GM12865 (cell line): ENCODE results near the gene BMP6.

Experiments
- DNase-seq: peaks from one replicate; pipeline ENCODE4 v3.0.0; 2010; ENCODE audit warnings: low read depth
- H3K4me3 ChIP-seq: 2 replicates; pipeline ENCODE4 v1.5.1; 2011; ENCODE audit warnings: mild to moderate bottlenecking, low read depth, low read length, control low read depth
- CTCF ChIP-seq: IDR thresholded peaks from 2 replicates; pipeline ENCODE4 v1.5.1; 2011; ENCODE audit warnings: low read length, control low read depth, low read depth, inconsistent platforms; ENCODE audit not compliant: insufficient read depth; ENCODE audit errors: missing control alignments

Gene BMP6

GRCh38 chr6:7904654-7905319 lies 178.9 kb downstream of the BMP6 start:
- no peak for TF ChIP-seq CTCF
- no peak overlapping the region for H3K4me3 ChIP-seq
- DNase-seq, result no peak

- 0 out of 2 replicates have a peak overlapping the region, but pooled peaks have one; percentile 7 for H3K4me3 ChIP-seq
- no peak for TF ChIP-seq CTCF
- no peak for DNase-seq
Observed at GRCh38 chr6:7905416-7905815, 179.5 kb downstream of the BMP6 start.

GRCh38 chr6:7906741-7907140 lies 180.8 kb downstream of the BMP6 start:
- no peak for DNase-seq
- peak overlapping the region; percentile 86 for H3K4me3 ChIP-seq
- TF ChIP-seq CTCF, result no peak

GRCh38 chr6:7907159-7907558 lies 181.3 kb downstream of the BMP6 start:
- DNase-seq, result no peak
- no peak for TF ChIP-seq CTCF
- peak overlapping the region; percentile 86 for H3K4me3 ChIP-seq

- TF ChIP-seq CTCF, result no peak
- H3K4me3 ChIP-seq, result peak overlapping the region; percentile 86
- DNase-seq, result peak; percentile 62
Observed at GRCh38 chr6:7909323-7910276, 183.7 kb downstream of the BMP6 start.

- H3K4me3 ChIP-seq, result peak overlapping the region; percentile 86
- TF ChIP-seq CTCF, result no peak
- no peak for DNase-seq
Observed at GRCh38 chr6:7910298-7910653, 184.4 kb downstream of the BMP6 start.
